ENCODE measurements around the gene IL17B. TPM values are rescaled to one million over a fixed set of nuclear protein-coding genes. Genes with fewer than 3 reads are reported as not detected.

The IL17B gene
- total RNA-seq, 4 donors from 2014 or later: 2.0 to 2.5 (median 2.1) TPM; not detected in 1

- peaks cover 5 to 43% (median 24%) of the 10 kb centered on the region in 3 donors for H3K4me1 ChIP-seq
- no peaks in the 10 kb centered on the region for H3K9me3 ChIP-seq
- H3K4me3 ChIP-seq: no peak overlapping the region
- H3K36me3 ChIP-seq: peaks cover 0 to 9% (median 0%) of the 10 kb centered on the region in 3 donors
- no peak for TF ChIP-seq POLR2A (IDR thresholded peaks at IDR 0.05)
- TF ChIP-seq CTCF (IDR thresholded peaks at IDR 0.05): no peak
- DNase-seq: no peak
- 55 to 58% methylated on average over 2 of the region's 2 CpGs for WGBS, 2 donors
- H3K27me3 ChIP-seq: no peaks in the 10 kb centered on the region
- intact Hi-C loops (cut with DNase I): no loop called here
- peak overlapping the region in 2 of 4 donors; percentile 47 to 48 for H3K27ac ChIP-seq
Observed at GRCh38 chr5:149324641-149325040, 54.5 kb downstream of the IL17B start.

Other genes with a start within 250 kb of the IL17B start
- gene ABLIM3, start 237.8 kb downstream of the IL17B start, total RNA-seq: 10 to 100 TPM; 10.6 to 47.7 (median 27.1) TPM
- gene AFAP1L1, start 107.4 kb downstream of the IL17B start, total RNA-seq: 10 to 100 TPM in 2 of 4 donors, 1 to 10 TPM in 2; 2.8 to 14.5 (median 8.7) TPM
- 10 to 100 TPM; 23.1 to 43.3 (median 27.1) TPM for gene GRPEL2, start 33.8 kb downstream of the IL17B start, total RNA-seq
- gene PCYOX1L, start 21.2 kb downstream of the IL17B start, total RNA-seq: 1 to 10 TPM; 2.1 to 4.6 (median 3.1) TPM
- 100 to 1,000 TPM; 223 to 388 (median 301) TPM for gene CSNK1A1, start 172.1 kb upstream of the IL17B start, total RNA-seq
- 10 to 100 TPM; 14.5 to 29.3 (median 18.0) TPM for gene ARHGEF37, start 202.2 kb upstream of the IL17B start, total RNA-seq

All from esophagus squamous epithelium (tissue), 5 donors.